ENCODE measurements around the gene SPOCK1. TPM values are rescaled to one million over a fixed set of nuclear protein-coding genes. Genes with fewer than 3 reads are reported as not detected.

Gene SPOCK1
- total RNA-seq, 1 experiment from 2014 or later, result 9.8 TPM

- Histone ChIP-seq H3K9me3 (ENCODE audit: low read length) (no peaks in the 10 kb centered on the region), H3K9me2 (replicated peaks; ENCODE audit: low read length) (no peaks in the 10 kb centered on the region), H4K20me1 (ENCODE audit: low read length) (no peaks in the 10 kb centered on the region), H3K36me3 (ENCODE audit: low read depth, low read length) (no peaks in the 10 kb centered on the region), H3K9ac (ENCODE audit: low read length) (no peak overlapping the region), H3K79me2 (ENCODE audit: low read length) (no peaks in the 10 kb centered on the region), H2AFZ (ENCODE audit: low read length) (no peak overlapping the region), H3K4me3 (ENCODE audit: low read length) (no peak overlapping the region), H3K27me3 (ENCODE audit: low read length) (no peaks in the 10 kb centered on the region), H3F3A (ENCODE audit: low read length, unreplicated experiment) (no peaks in the 10 kb centered on the region), H3K4me1 (ENCODE audit: insufficient read depth, low read length) (no peaks in the 10 kb centered on the region), H3K27ac (ENCODE audit: low read length) (no peak overlapping the region), H3K4me2 (ENCODE audit: low read length) (no peak overlapping the region)
- POLR2A ChIA-PET (ENCODE audit: unreplicated experiment), result no interaction called here
- DNase-seq (no peak), ATAC-seq (no peak)
- CTCF ChIA-PET, result no interaction called here
- intact Hi-C loops (cut with micrococcal nuclease), result no loop called here
- no TSS peak for BruUV-seq (replicated peaks)
- TF ChIP-seq EZH2phosphoT487 (IDR thresholded peaks at IDR 0.05; ENCODE audit: borderline replicate concordance, low read length), result no peak
- TF ChIP-seq CTCF (conservative IDR thresholded peaks at IDR 0.05; ENCODE audit: low read depth, low read length), result no peak
- no peak for TF ChIP-seq EZH2 (IDR thresholded peaks at IDR 0.05; ENCODE audit: low read length, unreplicated experiment)
Observed at GRCh38 chr5:137036640-137037039, 462.5 kb downstream of the SPOCK1 start.

GRCh38 chr5:137035480-137035878 is 463.6 kb downstream of the SPOCK1 start:
- Histone ChIP-seq H3K4me2 (ENCODE audit: low read length) (no peak overlapping the region), H3K9ac (ENCODE audit: low read length) (no peak overlapping the region), H3K9me3 (ENCODE audit: low read length) (no peaks in the 10 kb centered on the region), H2AFZ (ENCODE audit: low read length) (no peak overlapping the region), H3K79me2 (ENCODE audit: low read length) (no peaks in the 10 kb centered on the region), H3K9me2 (replicated peaks; ENCODE audit: low read length) (no peaks in the 10 kb centered on the region), H3K27ac (ENCODE audit: low read length) (no peak overlapping the region), H3F3A (ENCODE audit: low read length, unreplicated experiment) (no peaks in the 10 kb centered on the region), H3K4me1 (ENCODE audit: insufficient read depth, low read length) (no peaks in the 10 kb centered on the region), H3K4me3 (ENCODE audit: low read length) (no peak overlapping the region), H3K27me3 (ENCODE audit: low read length) (no peaks in the 10 kb centered on the region), H4K20me1 (ENCODE audit: low read length) (no peaks in the 10 kb centered on the region), H3K36me3 (ENCODE audit: low read depth, low read length) (no peaks in the 10 kb centered on the region)
- intact Hi-C loops (cut with micrococcal nuclease), result no loop called here
- TF ChIP-seq CTCF (conservative IDR thresholded peaks at IDR 0.05; ENCODE audit: low read depth, low read length) (no peak), EZH2 (IDR thresholded peaks at IDR 0.05; ENCODE audit: low read length, unreplicated experiment) (no peak), EZH2phosphoT487 (IDR thresholded peaks at IDR 0.05; ENCODE audit: borderline replicate concordance, low read length) (no peak)
- BruUV-seq (replicated peaks), result no TSS peak
- DNase-seq, result no peak
- ChIA-PET CTCF (no interaction called here), POLR2A (ENCODE audit: unreplicated experiment) (no interaction called here)
- no peak; the same call in 1 of the 2 replicates for ATAC-seq

- ATAC-seq (no peak), DNase-seq (no peak)
- H3K36me3 ChIP-seq (ENCODE audit: low read depth, low read length), result no peaks in the 10 kb centered on the region
- no peaks in the 10 kb centered on the region for H3K27me3 ChIP-seq (ENCODE audit: low read length)
- TF ChIP-seq EZH2 (IDR thresholded peaks at IDR 0.05; ENCODE audit: low read length, unreplicated experiment) (no peak), EZH2phosphoT487 (IDR thresholded peaks at IDR 0.05; ENCODE audit: borderline replicate concordance, low read length) (no peak), CTCF (conservative IDR thresholded peaks at IDR 0.05; ENCODE audit: low read depth, low read length) (no peak)
- no peaks in the 10 kb centered on the region for H3F3A ChIP-seq (ENCODE audit: low read length, unreplicated experiment)
- H3K4me2 ChIP-seq (ENCODE audit: low read length), result no peak overlapping the region
- no TSS peak for BruUV-seq (replicated peaks)
- no peaks in the 10 kb centered on the region for H3K79me2 ChIP-seq (ENCODE audit: low read length)
- ChIA-PET POLR2A (ENCODE audit: unreplicated experiment) (no interaction called here), CTCF (no interaction called here)
- no peaks in the 10 kb centered on the region for H3K4me1 ChIP-seq (ENCODE audit: insufficient read depth, low read length)
- H3K9me3 ChIP-seq (ENCODE audit: low read length), result no peaks in the 10 kb centered on the region
- intact Hi-C loops (cut with micrococcal nuclease), result no loop called here
- no peaks in the 10 kb centered on the region for H4K20me1 ChIP-seq (ENCODE audit: low read length)
- no peak overlapping the region for H3K4me3 ChIP-seq (ENCODE audit: low read length)
- no peak overlapping the region for H3K27ac ChIP-seq (ENCODE audit: low read length)
- H2AFZ ChIP-seq (ENCODE audit: low read length), result no peak overlapping the region
- H3K9me2 ChIP-seq (replicated peaks; ENCODE audit: low read length), result no peaks in the 10 kb centered on the region
- no peak overlapping the region for H3K9ac ChIP-seq (ENCODE audit: low read length)
Observed at GRCh38 chr5:137034764-137035479, 464.2 kb downstream of the SPOCK1 start.
